Parathyroid adenoma (tissue), 2 donors: ENCODE measurements around the gene HMGN3.

ENCODE experiments used
- H2AFZ ChIP-seq: fragments of 300-600 bp; sonication (generic); one replicate; pipeline ENCODE4 v1.7.0; 2017; ENCODE audit warnings: antibody characterized with exemption, mild to moderate bottlenecking
- H3K27ac ChIP-seq: fragments of 300-600 bp; sonication (generic); one replicate; pipeline ENCODE4 v1.7.0; 2017
- H3K27me3 ChIP-seq: fragments of 300-600 bp; sonication (generic); one replicate; pipeline ENCODE4 v1.7.0; 2017; ENCODE audit warnings: low read length; ENCODE audit not compliant: control insufficient read depth, insufficient read depth
- H3K36me3 ChIP-seq: fragments of 300-600 bp; sonication (generic); one replicate; pipeline ENCODE4 v1.7.0; 2017; ENCODE audit warnings: low read length; ENCODE audit not compliant: control insufficient read depth, insufficient read depth
- H3K4me1 ChIP-seq: fragments of 300-600 bp; sonication (generic); one replicate; pipeline ENCODE4 v1.7.0; 2017; ENCODE audit warnings: control low read depth
- H3K4me2 ChIP-seq: fragments of 300-600 bp; sonication (generic); one replicate; pipeline ENCODE4 v1.7.0; 2017; ENCODE audit warnings: low read length
- H3K4me3 ChIP-seq: fragments of 300-600 bp; sonication (generic); one replicate; pipeline ENCODE4 v1.7.0; 2017; ENCODE audit warnings: low read depth, low read length
- H3K79me2 ChIP-seq: fragments of 300-600 bp; sonication (generic); one replicate; pipeline ENCODE4 v1.7.0; 2017; ENCODE audit warnings: control low read depth
- H3K9ac ChIP-seq: fragments of 300-600 bp; sonication (generic); one replicate; pipeline ENCODE4 v1.7.0; 2017; ENCODE audit warnings: mild to moderate bottlenecking
- H3K9me3 ChIP-seq: fragments of 300-600 bp; sonication (generic); one replicate; pipeline ENCODE4 v1.7.0; 2017; ENCODE audit warnings: low read length; ENCODE audit not compliant: control insufficient read depth
- TF ChIP-seq, protein P1 (sequence below): fragments of 300-600 bp; sonication (generic); IDR thresholded peaks from one replicate; pipeline ENCODE4 v1.7.0; 2017; ENCODE audit warnings: antibody characterized with exemption, mild to moderate bottlenecking
- donor health status: primary hyperparathyroidism.

Gene HMGN3

DNA sequence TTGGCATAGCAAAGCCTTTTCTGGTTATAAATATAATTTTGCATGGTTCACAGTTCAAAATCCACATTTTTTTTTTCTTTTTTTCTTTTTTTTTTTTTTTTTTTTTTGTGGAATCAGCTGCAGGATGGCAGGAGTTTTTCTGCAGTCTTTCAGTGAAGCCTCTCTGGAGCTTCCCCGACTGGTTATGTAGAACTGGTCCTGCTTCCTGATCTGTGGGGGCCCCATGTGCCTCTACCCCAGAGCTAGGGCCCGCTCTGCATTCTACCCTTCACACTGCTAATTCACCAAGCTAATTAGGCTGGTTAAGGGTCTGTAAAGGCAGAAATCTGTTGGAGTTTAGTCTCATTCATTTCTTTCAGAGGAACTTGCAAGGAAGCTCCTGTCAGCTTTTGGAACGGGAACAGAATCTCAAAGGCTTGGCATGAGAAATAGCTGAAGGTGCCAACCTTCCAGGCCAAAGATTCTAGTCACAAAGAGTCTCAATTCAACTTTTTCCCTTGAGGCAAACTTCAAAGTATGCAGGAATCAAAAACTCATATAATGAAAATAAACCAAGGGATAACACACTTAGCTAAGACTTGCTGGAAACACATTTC is 45.5 kb downstream of the HMGN3 start:
- no peak overlapping the region for H3K9ac ChIP-seq
- TF ChIP-seq, protein P1, sequence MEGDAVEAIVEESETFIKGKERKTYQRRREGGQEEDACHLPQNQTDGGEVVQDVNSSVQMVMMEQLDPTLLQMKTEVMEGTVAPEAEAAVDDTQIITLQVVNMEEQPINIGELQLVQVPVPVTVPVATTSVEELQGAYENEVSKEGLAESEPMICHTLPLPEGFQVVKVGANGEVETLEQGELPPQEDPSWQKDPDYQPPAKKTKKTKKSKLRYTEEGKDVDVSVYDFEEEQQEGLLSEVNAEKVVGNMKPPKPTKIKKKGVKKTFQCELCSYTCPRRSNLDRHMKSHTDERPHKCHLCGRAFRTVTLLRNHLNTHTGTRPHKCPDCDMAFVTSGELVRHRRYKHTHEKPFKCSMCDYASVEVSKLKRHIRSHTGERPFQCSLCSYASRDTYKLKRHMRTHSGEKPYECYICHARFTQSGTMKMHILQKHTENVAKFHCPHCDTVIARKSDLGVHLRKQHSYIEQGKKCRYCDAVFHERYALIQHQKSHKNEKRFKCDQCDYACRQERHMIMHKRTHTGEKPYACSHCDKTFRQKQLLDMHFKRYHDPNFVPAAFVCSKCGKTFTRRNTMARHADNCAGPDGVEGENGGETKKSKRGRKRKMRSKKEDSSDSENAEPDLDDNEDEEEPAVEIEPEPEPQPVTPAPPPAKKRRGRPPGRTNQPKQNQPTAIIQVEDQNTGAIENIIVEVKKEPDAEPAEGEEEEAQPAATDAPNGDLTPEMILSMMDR = no peak
- no peaks in the 10 kb centered on the region for H3K9me3 ChIP-seq
- H3K4me1 ChIP-seq = no peaks in the 10 kb centered on the region
- H3K27me3 ChIP-seq = no peaks in the 10 kb centered on the region
- no peaks in the 10 kb centered on the region for H3K36me3 ChIP-seq
- H3K79me2 ChIP-seq = no peaks in the 10 kb centered on the region
- no peak overlapping the region for H3K4me3 ChIP-seq
- H3K27ac ChIP-seq = no peak overlapping the region
- no peak overlapping the region for H2AFZ ChIP-seq
- no peak overlapping the region for H3K4me2 ChIP-seq

GRCh38 chr6:79188107-79188506 is 46.4 kb downstream of the HMGN3 start:
- TF ChIP-seq, protein P1 = no peak

DNA sequence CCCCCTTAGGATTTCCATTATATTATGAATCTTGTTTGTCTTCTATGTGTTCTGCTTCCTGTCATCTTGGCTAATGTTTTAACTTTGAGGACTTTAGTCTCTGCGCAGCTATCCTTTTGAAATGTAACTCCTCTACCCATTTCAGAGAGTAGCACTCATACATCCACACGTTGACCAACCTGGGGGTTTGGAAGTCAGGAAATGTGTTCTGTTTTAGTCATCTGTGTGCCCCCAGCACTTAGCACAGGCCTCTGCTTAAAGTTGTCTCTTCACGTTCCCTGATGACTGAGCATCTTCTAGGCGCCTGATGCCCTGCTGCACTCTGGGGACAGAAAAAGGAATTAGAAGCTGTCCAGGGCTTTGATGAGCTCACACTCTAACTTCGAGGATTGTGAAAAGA is 47.9 kb downstream of the HMGN3 start:
- no peaks in the 10 kb centered on the region for H3K4me1 ChIP-seq
- H3K9ac ChIP-seq = no peak overlapping the region
- no peaks in the 10 kb centered on the region for H3K27me3 ChIP-seq
- no peaks in the 10 kb centered on the region for H3K36me3 ChIP-seq
- H3K4me2 ChIP-seq = no peak overlapping the region
- H3K4me3 ChIP-seq = no peak overlapping the region
- no peak overlapping the region for H3K27ac ChIP-seq
- TF ChIP-seq, protein P1 = no peak
- H2AFZ ChIP-seq = no peak overlapping the region
- H3K79me2 ChIP-seq = no peaks in the 10 kb centered on the region
- no peaks in the 10 kb centered on the region for H3K9me3 ChIP-seq

More at GRCh38 chr6:79188107-79188506, 46.4 kb downstream of the HMGN3 start:
- Histone ChIP-seq H3K4me3 (no peak overlapping the region), H3K9me3 (no peaks in the 10 kb centered on the region), H3K27me3 (no peaks in the 10 kb centered on the region), H3K4me2 (no peak overlapping the region), H3K27ac (no peak overlapping the region), H3K79me2 (no peaks in the 10 kb centered on the region), H3K9ac (no peak overlapping the region), H3K4me1 (no peaks in the 10 kb centered on the region), H2AFZ (no peak overlapping the region), H3K36me3 (no peaks in the 10 kb centered on the region)

DNA sequence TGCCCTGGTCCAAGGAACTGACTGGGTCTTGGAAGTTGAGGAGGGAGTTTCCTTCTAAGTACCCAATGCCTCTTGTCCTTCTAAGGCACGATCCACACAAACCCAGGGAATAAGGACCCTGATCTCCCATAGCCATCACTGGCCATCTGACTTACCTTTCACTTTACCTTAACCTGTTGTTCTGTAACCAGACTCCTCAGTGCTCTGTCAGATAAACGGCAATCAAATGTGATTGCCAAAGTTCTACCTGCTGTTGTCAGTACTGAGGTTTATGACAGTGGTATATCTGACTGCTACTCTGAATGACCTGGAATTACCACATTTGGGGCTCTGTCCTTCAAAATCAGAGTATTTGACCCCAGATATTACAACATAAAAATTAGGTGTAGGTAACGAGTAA is 49.8 kb downstream of the HMGN3 start:
- Histone ChIP-seq H3K36me3 (no peaks in the 10 kb centered on the region), H3K4me1 (no peaks in the 10 kb centered on the region), H3K79me2 (no peaks in the 10 kb centered on the region), H3K27me3 (no peaks in the 10 kb centered on the region), H3K9me3 (no peaks in the 10 kb centered on the region), H3K27ac (no peak overlapping the region), H3K9ac (no peak overlapping the region), H3K4me3 (no peak overlapping the region), H3K4me2 (no peak overlapping the region), H2AFZ (no peak overlapping the region)
- TF ChIP-seq, protein P1 = no peak

GRCh38 chr6:79184086-79184485 is 50.4 kb downstream of the HMGN3 start:
- Histone ChIP-seq H3K36me3 (no peaks in the 10 kb centered on the region), H3K79me2 (no peaks in the 10 kb centered on the region), H3K4me3 (no peak overlapping the region), H3K4me2 (no peak overlapping the region), H3K9ac (no peak overlapping the region), H3K4me1 (no peaks in the 10 kb centered on the region), H3K9me3 (no peaks in the 10 kb centered on the region), H2AFZ (no peak overlapping the region), H3K27ac (no peak overlapping the region), H3K27me3 (no peaks in the 10 kb centered on the region)
- TF ChIP-seq, protein P1 = no peak
